ENCODE measurements around the gene TLX1.
"Not testable (repeated sequence)": the region's sequence is repeated elsewhere in the genome, so short reads cannot be mapped to it uniquely, and the experiment has no call there.

Gene TLX1

GRCh38 chr10:101154506-101154905 lies 23.4 kb downstream of the TLX1 start:
- DNase-seq: not testable (repeated sequence)

- no peak for DNase-seq
Observed at GRCh38 chr10:101155896-101156295, 24.8 kb downstream of the TLX1 start.

- no peak for DNase-seq
Observed at GRCh38 chr10:101157756-101158458, 26.8 kb downstream of the TLX1 start.

DNA sequence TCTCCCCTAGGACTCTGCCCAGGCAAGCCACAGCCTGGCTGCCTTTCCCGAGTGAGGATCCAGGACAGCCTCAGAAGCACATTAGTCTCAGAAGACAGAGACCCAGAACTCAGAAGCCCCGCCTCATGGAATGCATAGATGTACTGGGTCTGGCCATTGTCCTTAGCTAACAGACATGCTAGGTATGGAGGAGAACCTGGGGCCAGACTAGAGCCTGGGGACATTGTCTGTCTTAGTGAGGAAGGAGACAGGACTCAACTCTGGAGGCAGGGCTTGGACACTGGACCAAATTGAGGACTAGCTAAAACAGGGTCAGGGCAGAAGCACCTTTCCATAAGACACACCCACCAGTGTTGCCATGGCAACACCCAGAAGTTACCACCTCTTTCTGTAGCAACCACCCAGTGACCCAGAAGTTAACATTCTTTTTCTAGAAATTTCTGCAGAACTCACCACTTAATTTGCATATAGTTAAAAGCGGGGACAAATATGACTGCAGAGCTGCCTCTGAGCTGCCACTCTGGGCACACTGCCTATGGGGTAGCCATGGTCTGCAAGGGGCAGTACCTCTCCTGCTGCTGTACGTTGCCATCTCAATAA lies 27.5 kb downstream of the TLX1 start:
- no peak for DNase-seq

- peak; percentile 62 for DNase-seq
Observed at GRCh38 chr10:101161494-101162299, 30.6 kb downstream of the TLX1 start.

DNA sequence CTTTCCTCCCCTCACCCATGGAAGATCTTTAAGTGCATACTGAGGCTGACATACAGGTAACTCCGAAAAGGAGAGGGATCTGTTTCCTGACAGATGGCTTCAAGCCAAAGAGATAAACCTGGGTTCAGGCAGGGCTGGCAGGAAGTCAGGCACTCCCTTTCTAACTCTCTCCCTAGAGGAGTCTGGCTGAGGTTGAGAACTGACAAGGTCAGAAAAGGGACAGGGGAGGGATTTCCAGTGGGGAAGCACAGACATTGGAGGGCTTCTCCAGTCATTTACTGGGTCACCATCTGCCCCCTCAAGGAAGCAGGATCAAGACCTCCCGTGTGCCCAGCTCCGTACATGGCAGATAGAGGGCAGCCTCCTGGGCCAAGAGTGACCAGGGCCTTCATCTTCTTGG lies 31.6 kb downstream of the TLX1 start:
- no peak for DNase-seq

DNA sequence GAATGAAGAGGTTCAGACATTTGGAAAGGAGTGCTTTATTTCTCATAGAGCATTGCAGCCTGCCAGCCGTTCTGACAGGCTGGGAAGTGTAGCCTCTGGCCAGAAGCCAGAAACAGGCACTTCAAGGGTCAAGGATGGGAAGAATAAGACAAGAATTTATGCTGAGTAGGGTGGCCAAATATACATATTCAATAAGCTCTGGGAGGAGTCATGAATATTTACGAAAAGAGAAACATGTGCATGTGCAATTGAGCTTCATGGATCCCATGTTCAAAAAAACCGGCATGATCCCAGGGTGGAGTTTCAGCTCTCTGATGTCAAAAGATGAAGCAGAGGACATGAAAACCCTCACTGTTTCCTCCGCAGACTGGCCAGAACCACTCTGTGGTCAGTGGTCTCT lies 32.9 kb downstream of the TLX1 start:
- no peak for DNase-seq

- no peak for DNase-seq
Observed at GRCh38 chr10:101165736-101166135, 34.6 kb downstream of the TLX1 start.

DNA sequence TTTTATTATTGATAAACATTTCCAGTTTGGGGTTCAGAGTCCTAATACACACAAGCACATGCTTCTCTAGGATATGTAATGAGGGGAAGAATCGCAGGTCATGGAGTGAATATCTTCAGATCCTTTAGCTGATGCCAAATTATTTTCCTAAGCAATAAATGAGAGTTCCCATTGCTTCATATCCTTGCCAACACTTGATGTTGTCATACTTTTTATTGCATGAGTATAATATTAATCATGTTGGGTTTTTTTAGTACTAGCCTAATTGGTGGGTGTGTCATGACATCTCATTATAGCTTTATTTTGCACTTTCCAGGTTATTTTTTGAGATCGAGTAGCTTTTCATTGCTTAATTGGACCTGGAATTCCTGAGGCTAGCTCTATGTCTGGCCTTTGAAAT lies 35.3 kb downstream of the TLX1 start:
- DNase-seq: no peak

GRCh38 chr10:101172741-101173140 lies 41.6 kb downstream of the TLX1 start:
- no peak for DNase-seq

- no peak for DNase-seq
Observed at GRCh38 chr10:101174319-101174718, 43.2 kb downstream of the TLX1 start.

DNA sequence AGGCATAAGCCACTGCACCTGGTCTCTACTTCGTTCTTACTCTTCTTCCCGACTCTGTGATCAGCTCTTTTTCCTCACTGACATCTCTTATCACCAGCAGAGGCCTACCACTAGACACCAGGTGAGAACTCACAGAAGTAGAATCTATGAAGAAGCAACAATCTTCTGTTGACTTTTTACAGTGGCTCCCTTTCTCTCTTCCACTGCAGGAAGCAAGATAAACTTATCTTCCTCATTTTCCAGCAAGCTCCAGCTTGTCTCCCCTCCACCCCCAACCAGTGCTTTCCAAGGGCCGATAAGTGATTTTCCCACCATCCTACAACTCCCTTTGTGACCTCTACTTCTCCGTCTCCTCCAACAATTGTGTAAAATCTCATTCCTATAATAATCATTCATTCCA lies 45.5 kb downstream of the TLX1 start:
- no peak for DNase-seq

- no peak for DNase-seq
Observed at GRCh38 chr10:101182936-101183335, 51.8 kb downstream of the TLX1 start.

GRCh38 chr10:101183458-101184183 lies 52.5 kb downstream of the TLX1 start:
- DNase-seq: no peak
